Liver (tissue), 9 donors: ENCODE results near the gene PHOX2A. TPM values are rescaled to one million over a fixed set of nuclear protein-coding genes. Genes with fewer than 3 reads are reported as not detected.

Experiments used
- DNase-seq: peaks from one replicate; pipeline ENCODE4 v3.0.0-alpha.2; 2017; ENCODE audit warnings: low spot score
- H3K27ac ChIP-seq, 2 donors: one replicate each; pipeline ENCODE4 v1.7.0; 2013; ENCODE audit warnings: inconsistent platforms in 2 of 2, low read length in 2 of 2, control low read depth in 1 of 2, low read depth in 1 of 2, mild to moderate bottlenecking in 1 of 2
- H3K27me3 ChIP-seq, 4 donors: one replicate each; pipeline versions ENCODE4 v1.6.1 to v1.7.0; 2013; ENCODE audit warnings: low read length in 3 of 4, inconsistent platforms in 1 of 4, mild to moderate bottlenecking in 1 of 4, moderate library complexity in 1 of 4; ENCODE audit not compliant: control insufficient read depth in 4 of 4, insufficient read depth in 4 of 4
- H3K36me3 ChIP-seq, 4 donors: one replicate each; pipeline versions ENCODE4 v1.6.1 to v1.7.0; 2013; ENCODE audit warnings: low read length in 3 of 4, mild to moderate bottlenecking in 3 of 4, low read depth in 1 of 4, moderate library complexity in 1 of 4; ENCODE audit not compliant: control insufficient read depth in 4 of 4, insufficient read depth in 3 of 4
- H3K4me1 ChIP-seq, 4 donors: one replicate each; pipeline versions ENCODE4 v1.6.1 to v1.7.0; 2013; ENCODE audit warnings: low read length in 3 of 4, mild to moderate bottlenecking in 3 of 4, moderate library complexity in 1 of 4; ENCODE audit not compliant: control insufficient read depth in 4 of 4, insufficient read depth in 4 of 4
- H3K4me3 ChIP-seq, 3 donors: one replicate each; pipeline versions ENCODE4 v1.6.1 to v1.7.0; 2013; ENCODE audit warnings: low read length in 3 of 3, control low read depth in 1 of 3, low read depth in 1 of 3, mild to moderate bottlenecking in 1 of 3
- H3K9ac ChIP-seq, 2 donors: one replicate each; pipeline ENCODE4 v1.7.0; 2013; ENCODE audit warnings: low read length in 2 of 2, mild to moderate bottlenecking in 2 of 2, moderate library complexity in 2 of 2, control low read depth in 1 of 2, low read depth in 1 of 2
- H3K9me3 ChIP-seq, 4 donors: one replicate each; pipeline versions ENCODE4 v1.6.1 to v1.7.0; 2013; ENCODE audit warnings: low read length in 3 of 4; ENCODE audit not compliant: control insufficient read depth in 4 of 4
- FOXA1 ChIP-seq: IDR thresholded peaks from 2 replicates; pipeline ENCODE4 v1.6.1; 2016; ENCODE audit warnings: antibody characterized with exemption
- FOXA2 ChIP-seq: IDR thresholded peaks from 2 replicates; pipeline ENCODE4 v1.6.1; 2016; ENCODE audit warnings: antibody characterized with exemption
- GABPA ChIP-seq, 2 donors: IDR thresholded peaks in 1 of 2; conservative IDR thresholded peaks in 1 of 2; 2 replicates each; pipeline ENCODE4 v1.6.1; 2016; ENCODE audit warnings: antibody characterized with exemption in 2 of 2, mild to moderate bottlenecking in 1 of 2, moderate library complexity in 1 of 2
- HNF4A ChIP-seq, 2 donors: conservative IDR thresholded peaks; 2 replicates each; pipeline ENCODE4 v1.6.1; 2016; ENCODE audit warnings: antibody characterized with exemption in 2 of 2, mild to moderate bottlenecking in 2 of 2
- HNF4G ChIP-seq: IDR thresholded peaks from 2 replicates; pipeline ENCODE4 v1.6.1; 2016; ENCODE audit warnings: antibody characterized with exemption
- JUND ChIP-seq, 2 donors: IDR thresholded peaks; 2 replicates each; pipeline ENCODE4 v1.6.1; 2016; ENCODE audit warnings: antibody characterized with exemption in 2 of 2
- MAX ChIP-seq: IDR thresholded peaks from 2 replicates; pipeline ENCODE4 v1.6.1; 2016; ENCODE audit warnings: antibody characterized with exemption
- NR2F2 ChIP-seq: IDR thresholded peaks from 2 replicates; pipeline ENCODE4 v1.6.1; 2016; ENCODE audit warnings: antibody characterized with exemption
- RAD21 ChIP-seq, 2 donors: IDR thresholded peaks; 2 replicates each; pipeline ENCODE4 v1.6.1; 2016; ENCODE audit warnings: antibody characterized with exemption in 2 of 2, mild to moderate bottlenecking in 2 of 2
- REST ChIP-seq: IDR thresholded peaks from 2 replicates; pipeline ENCODE4 v1.6.1; 2016; ENCODE audit warnings: antibody characterized with exemption, mild to moderate bottlenecking
- RXRA ChIP-seq, 2 donors: IDR thresholded peaks; 2 replicates each; pipeline ENCODE4 v1.6.1; 2017 to 2018; ENCODE audit warnings: antibody characterized with exemption in 2 of 2, mild to moderate bottlenecking in 1 of 2
- SP1 ChIP-seq: IDR thresholded peaks from 2 replicates; pipeline ENCODE4 v1.6.1; 2018; ENCODE audit warnings: antibody characterized with exemption, mild to moderate bottlenecking
- YY1 ChIP-seq: IDR thresholded peaks from 2 replicates; pipeline ENCODE4 v1.6.1; 2016; ENCODE audit warnings: antibody characterized with exemption, mild to moderate bottlenecking
- ZBTB33 ChIP-seq: IDR thresholded peaks from 2 replicates; pipeline ENCODE4 v1.6.1; 2016; ENCODE audit warnings: antibody characterized with exemption
- WGBS: extraction: QIAGEN DNeasy Blood & Tissue Kit; methylation state at CpG from one replicate; pipeline ENCODE4 v1.1.7; 2013; 5-methylcytosine and 5-hydroxymethylcytosine counted together
- polyA plus RNA-seq, 2 donors: library from polyadenylated mRNA; stranded (reverse) in 1 of 2; unstranded in 1 of 2; fragments of 200-250 nt in 1 of 2; fragments of >200 nt in 1 of 2; fragmentation: Nextera tagmentation in 1 of 2; extraction: Ambion mirVana in 1 of 2; gene quantifications; one replicate each; pipeline versions ENCODE4 v1.2.1 to v1.2.3, GENCODE V29; 2013 to 2015
- total RNA-seq, 2 donors: library from RNA; depleted of rRNA; stranded (reverse); fragments of >200 nt; gene quantifications; one replicate each; pipeline ENCODE4 v1.2.3, GENCODE V29; 2014
- donor health status: healthy.
- donor health status: healthy.
- donor health status: healthy.
- donor health status: healthy.
- donor health status: healthy.

The PHOX2A gene
- total and polyA plus RNA-seq, 4 donors = not detected

GRCh38 chr11:72243173-72244059, 560 bp downstream of the PHOX2A start:
- no peak for TF ChIP-seq RAD21 (IDR thresholded peaks at IDR 0.05)
- no peak for TF ChIP-seq JUND (IDR thresholded peaks at IDR 0.05)
- no peak for TF ChIP-seq HNF4G
- TF ChIP-seq MAX = no peak
- Histone ChIP-seq H3K9me3 (no peaks in the 10 kb centered on the region), H3K27ac (no peak overlapping the region), H3K36me3 (no peaks in the 10 kb centered on the region), H3K4me1 (peaks cover 9 to 21% (median 16%) of the 10 kb centered on the region in 4 donors), H3K9ac (no peak overlapping the region), H3K4me3 (no peak overlapping the region), H3K27me3 (peaks cover 0 to 18% (median 11%) of the 10 kb centered on the region in 4 donors)
- WGBS = 20% methylated on average over 58 of the region's 58 CpGs
- DNase-seq = no peak

DNA sequence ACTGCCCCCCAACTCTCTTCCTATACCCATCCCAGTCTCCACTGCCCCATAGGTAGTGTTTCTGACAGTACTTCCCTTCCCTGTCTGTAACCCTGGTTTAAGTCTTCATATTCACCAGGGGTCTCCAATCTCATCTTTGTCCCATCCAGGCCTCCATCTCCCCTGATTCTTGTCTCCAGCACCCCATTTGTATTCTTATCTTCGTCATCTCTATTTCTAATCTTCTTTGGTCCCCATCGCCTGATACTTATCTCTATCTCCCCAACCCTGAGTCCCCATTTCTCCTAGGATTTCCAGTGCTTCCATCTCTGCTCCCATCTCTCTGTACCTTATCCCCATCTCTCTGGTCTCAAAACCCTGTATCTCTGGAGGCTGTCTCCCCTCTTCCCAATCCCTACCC, 1.8 kb downstream of the PHOX2A start:
- Histone ChIP-seq H3K36me3 (peaks cover 0 to 5% (median 1%) of the 10 kb centered on the region in 4 donors), H3K27ac (no peak overlapping the region), H3K9me3 (no peaks in the 10 kb centered on the region), H3K4me1 (peaks cover 9 to 22% (median 16%) of the 10 kb centered on the region in 4 donors), H3K9ac (no peak overlapping the region), H3K4me3 (no peak overlapping the region), H3K27me3 (peaks cover 0 to 18% (median 11%) of the 10 kb centered on the region in 4 donors)
- 90% methylated on average over 2 of the region's 2 CpGs for WGBS
- TF ChIP-seq JUND (IDR thresholded peaks at IDR 0.05) (no peak), RXRA (IDR thresholded peaks at IDR 0.05) (no peak), MAX (no peak), REST (no peak), SP1 (no peak), FOXA2 (no peak), ZBTB33 (no peak), RAD21 (IDR thresholded peaks at IDR 0.05) (no peak), GABPA (IDR thresholded peaks at IDR 0.05 in 1 of 2, conservative IDR thresholded peaks at IDR 0.05 in 1 of 2) (no peak), HNF4A (conservative IDR thresholded peaks at IDR 0.05) (no peak), YY1 (no peak), FOXA1 (no peak), NR2F2 (no peak)
- no peak for DNase-seq
